ENCODE measurements around the gene OR56A3. TPM values are rescaled to one million over a fixed set of nuclear protein-coding genes. Genes with fewer than 3 reads are reported as not detected.

OR56A3 gene
- total and polyA plus RNA-seq, 4 experiments from 2014 or later, result not detected

- peak within 1 kb of the TSS in 1 of 7 donors; percentile 3 for H3K27ac Mint-ChIP-seq
- H3K4me3 Mint-ChIP-seq, result no peak within 1 kb of the TSS
- CTCF ChIA-PET (ENCODE audit: partially characterized antibody), result no interaction called here
- Histone ChIP-seq H3K9me3 (ENCODE audit: control insufficient read depth in 1 of 2, low read length in 2 of 2) (no peaks in the 10 kb centered on the region), H3K36me3 (ENCODE audit: insufficient read depth, low read length) (no peaks in the 10 kb centered on the region), H3K4me3 (ENCODE audit: low read length in 2 of 2) (no peak within 1 kb of the TSS), H3K4me1 (ENCODE audit: insufficient read depth, low read length) (no peaks in the 10 kb centered on the region), H3K27me3 (ENCODE audit: insufficient read depth, low read length) (no peaks in the 10 kb centered on the region), H3K27ac (ENCODE audit: low read depth, low read length) (no peak within 1 kb of the TSS)
- no peak for DNase-seq
- POLR2A ChIA-PET (ENCODE audit: partially characterized antibody), result no interaction called here
- intact Hi-C loops (cut with micrococcal nuclease), result no loop called here
- peaks cover 0 to 3% (median 1%) of the 10 kb centered on the region in 4 donors for H3K4me1 Mint-ChIP-seq
- no peaks in the 10 kb centered on the region for H3K36me3 Mint-ChIP-seq
- H3K27me3 Mint-ChIP-seq, result peaks cover 2 to 7% of the 10 kb centered on the region in 2 donors
- peaks cover 0 to 15% (median 11%) of the 10 kb centered on the region in 8 donors for H3K9me3 Mint-ChIP-seq
Measured at GRCh38 chr11:5968394-5968793, 26.3 kb downstream of the OR56A3 start, which contains the start of gene OR56A5. Gene OR56A5 (minus strand): TSS chr11:5968494. CDS start chr11:5968494, 0 bp downstream.

DNA sequence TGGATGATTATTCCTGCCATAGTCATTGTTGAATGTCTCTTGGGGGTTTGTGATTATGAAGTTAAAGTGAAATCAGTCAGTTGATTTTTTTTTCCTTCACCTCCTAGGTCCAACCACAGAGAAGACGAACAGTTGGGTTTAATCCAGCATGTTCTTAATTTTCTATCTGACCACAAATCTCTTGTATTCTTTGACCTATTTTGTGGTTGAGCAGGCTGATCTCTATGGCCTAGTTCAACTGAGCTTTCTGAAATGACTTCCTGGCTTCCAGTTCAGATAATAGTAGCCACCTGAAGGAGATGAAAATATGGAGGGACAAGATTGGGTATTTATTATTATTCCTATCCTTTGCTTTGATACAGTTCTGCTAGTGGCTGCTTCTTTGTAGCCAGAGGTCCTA, 31.5 kb downstream of the OR56A3 start:
- Histone ChIP-seq H3K4me3 (ENCODE audit: low read length in 2 of 2) (no peak overlapping the region), H3K27ac (ENCODE audit: low read depth, low read length) (no peak overlapping the region), H3K36me3 (ENCODE audit: insufficient read depth, low read length) (no peaks in the 10 kb centered on the region), H3K27me3 (ENCODE audit: insufficient read depth, low read length) (no peaks in the 10 kb centered on the region), H3K4me1 (ENCODE audit: insufficient read depth, low read length) (no peaks in the 10 kb centered on the region), H3K9me3 (ENCODE audit: control insufficient read depth in 1 of 2, low read length in 2 of 2) (no peaks in the 10 kb centered on the region)
- DNase-seq, result peak in 4 of 5 donors; percentile 0 to 33 (median 10)
- Mint-ChIP-seq H3K4me1 (peaks cover 0 to 7% (median 5%) of the 10 kb centered on the region in 4 donors), H3K27ac (peak overlapping the region in 2 of 7 donors; percentile 36 to 44), H3K9me3 (peaks cover 0 to 12% (median 2%) of the 10 kb centered on the region in 8 donors), H3K36me3 (no peaks in the 10 kb centered on the region), H3K27me3 (peaks cover 0 to 1% of the 10 kb centered on the region in 2 donors), H3K4me3 (peak overlapping the region in 5 of 8 donors; percentile 10 to 58 (median 18))
- intact Hi-C loops (cut with micrococcal nuclease), result no loop called here
- ChIA-PET CTCF (ENCODE audit: partially characterized antibody) (interaction anchor here (1.5 kb wide), 1 partner anchor 9 kb away, joined by 3 read pairs; no protein-coding TSS in a partner anchor), POLR2A (ENCODE audit: partially characterized antibody) (no interaction called here)

DNA sequence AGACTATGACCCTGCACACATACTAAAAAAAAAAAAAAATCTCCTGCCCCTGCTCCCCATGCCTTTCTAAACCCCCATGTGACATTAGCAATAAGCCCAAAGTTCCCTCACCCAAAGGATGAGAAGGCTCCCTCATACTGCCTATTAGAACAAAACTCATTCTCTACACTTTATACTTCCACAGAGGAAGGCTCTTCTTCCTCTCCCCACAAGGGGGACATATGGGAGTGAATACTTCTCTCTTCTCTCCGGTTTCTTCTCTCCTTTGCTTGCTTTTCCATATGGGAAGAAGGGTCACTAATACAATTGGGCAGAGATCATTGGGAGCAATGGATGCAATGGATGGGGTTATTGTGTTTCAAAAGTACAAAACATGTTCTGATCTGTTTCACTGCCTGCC, 41.4 kb downstream of the OR56A3 start:
- no peak overlapping the region for H3K4me3 ChIP-seq (ENCODE audit: low read length in 2 of 2)
- POLR2A ChIA-PET (ENCODE audit: partially characterized antibody), result no interaction called here
- H3K9me3 Mint-ChIP-seq, result peaks cover 0 to 25% (median 9%) of the 10 kb centered on the region in 8 donors
- H3K4me1 Mint-ChIP-seq, result no peaks in the 10 kb centered on the region
- no peaks in the 10 kb centered on the region for H3K4me1 ChIP-seq (ENCODE audit: insufficient read depth, low read length)
- no peak overlapping the region for H3K27ac ChIP-seq (ENCODE audit: low read depth, low read length)
- CTCF ChIA-PET (ENCODE audit: partially characterized antibody), result interaction anchor here (1.3 kb wide), 1 partner anchor 9 kb away, joined by 4 read pairs; no protein-coding TSS in a partner anchor
- no peaks in the 10 kb centered on the region for H3K27me3 ChIP-seq (ENCODE audit: insufficient read depth, low read length)
- H3K36me3 Mint-ChIP-seq, result no peaks in the 10 kb centered on the region
- H3K27me3 Mint-ChIP-seq, result peaks cover 6 to 12% of the 10 kb centered on the region in 2 donors
- no peaks in the 10 kb centered on the region for H3K36me3 ChIP-seq (ENCODE audit: insufficient read depth, low read length)
- no peak overlapping the region for H3K27ac Mint-ChIP-seq
- DNase-seq, result no peak
- no peak overlapping the region for H3K4me3 Mint-ChIP-seq
- H3K9me3 ChIP-seq (ENCODE audit: control insufficient read depth in 1 of 2, low read length in 2 of 2), result no peaks in the 10 kb centered on the region
- intact Hi-C loops (cut with micrococcal nuclease), result no loop called here

- Histone ChIP-seq H3K27ac (ENCODE audit: low read depth, low read length) (no peak within 1 kb of the TSS), H3K4me3 (ENCODE audit: low read length in 2 of 2) (no peak within 1 kb of the TSS), H3K36me3 (ENCODE audit: insufficient read depth, low read length) (no peaks in the 10 kb centered on the region), H3K4me1 (ENCODE audit: insufficient read depth, low read length) (no peaks in the 10 kb centered on the region), H3K27me3 (ENCODE audit: insufficient read depth, low read length) (no peaks in the 10 kb centered on the region), H3K9me3 (ENCODE audit: control insufficient read depth in 1 of 2, low read length in 2 of 2) (no peaks in the 10 kb centered on the region)
- ChIA-PET CTCF (ENCODE audit: partially characterized antibody) (no interaction called here), POLR2A (ENCODE audit: partially characterized antibody) (no interaction called here)
- Mint-ChIP-seq H3K4me3 (no peak within 1 kb of the TSS), H3K27ac (no peak within 1 kb of the TSS), H3K9me3 (peaks cover 0 to 8% (median 3%) of the 10 kb centered on the region in 8 donors), H3K36me3 (no peaks in the 10 kb centered on the region), H3K4me1 (no peaks in the 10 kb centered on the region), H3K27me3 (peaks cover 8 to 20% of the 10 kb centered on the region in 2 donors)
- no peak for DNase-seq
- intact Hi-C loops (cut with micrococcal nuclease), result no loop called here
Measured at GRCh38 chr11:5986885-5987284, 44.8 kb downstream of the OR56A3 start, which contains the start of gene OR52L1. Gene OR52L1 (minus strand): TSS chr11:5986985. CDS start chr11:5986930, 55 bp downstream.

DNA sequence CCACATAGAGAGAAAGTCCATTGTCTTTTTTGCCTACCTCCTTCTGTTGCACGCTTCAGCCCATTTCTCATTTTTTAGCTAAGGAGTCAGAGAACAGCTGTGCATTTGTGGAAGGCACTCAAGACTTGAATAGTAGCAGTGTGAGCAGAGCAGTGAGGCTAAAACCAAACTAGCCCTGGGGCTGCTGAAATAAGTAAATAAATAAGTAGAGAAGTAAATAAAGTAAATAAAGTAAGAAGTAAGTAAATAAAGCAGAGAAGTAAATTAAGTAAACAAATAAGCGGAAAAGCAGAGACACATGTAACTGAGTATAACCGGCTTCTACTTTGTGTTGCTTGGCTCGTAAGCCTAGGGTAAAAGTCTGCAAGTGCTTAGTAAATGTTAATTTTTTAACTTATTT, 47.2 kb downstream of the OR56A3 start:
- Mint-ChIP-seq H3K4me1 (no peaks in the 10 kb centered on the region), H3K36me3 (no peaks in the 10 kb centered on the region), H3K9me3 (peaks cover 0 to 5% (median 0%) of the 10 kb centered on the region in 8 donors), H3K4me3 (no peak overlapping the region), H3K27me3 (peaks cover 6 to 14% of the 10 kb centered on the region in 2 donors), H3K27ac (no peak overlapping the region)
- no peaks in the 10 kb centered on the region for H3K27me3 ChIP-seq (ENCODE audit: insufficient read depth, low read length)
- intact Hi-C loops (cut with micrococcal nuclease), result no loop called here
- CTCF ChIA-PET (ENCODE audit: partially characterized antibody), result no interaction called here
- no peaks in the 10 kb centered on the region for H3K4me1 ChIP-seq (ENCODE audit: insufficient read depth, low read length)
- H3K36me3 ChIP-seq (ENCODE audit: insufficient read depth, low read length), result no peaks in the 10 kb centered on the region
- POLR2A ChIA-PET (ENCODE audit: partially characterized antibody), result no interaction called here
- H3K27ac ChIP-seq (ENCODE audit: low read depth, low read length), result no peak overlapping the region
- DNase-seq, result no peak
- no peak overlapping the region for H3K4me3 ChIP-seq (ENCODE audit: low read length in 2 of 2)
- H3K9me3 ChIP-seq (ENCODE audit: control insufficient read depth in 1 of 2, low read length in 2 of 2), result no peaks in the 10 kb centered on the region

DNA sequence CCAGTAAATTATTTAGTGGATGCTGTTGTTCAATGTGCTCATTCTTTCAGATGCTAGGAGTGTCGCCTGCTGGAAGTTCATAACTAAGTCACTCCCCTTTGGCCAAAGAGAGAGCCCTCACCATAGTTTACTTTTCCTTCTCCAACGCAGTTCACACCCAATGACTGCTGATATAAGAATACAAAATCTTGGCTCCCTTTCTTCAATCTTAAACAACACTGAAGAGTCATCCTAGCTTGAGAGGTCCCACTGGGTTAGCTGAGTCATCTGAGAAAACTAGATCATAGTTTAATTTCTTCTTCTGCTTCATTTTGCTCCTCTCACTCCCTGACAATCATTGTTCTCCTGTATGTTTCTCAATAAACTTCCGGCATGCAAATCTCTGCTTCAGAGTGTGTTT, 50.1 kb downstream of the OR56A3 start:
- Histone ChIP-seq H3K27ac (ENCODE audit: low read depth, low read length) (no peak overlapping the region), H3K4me1 (ENCODE audit: insufficient read depth, low read length) (no peaks in the 10 kb centered on the region), H3K27me3 (ENCODE audit: insufficient read depth, low read length) (no peaks in the 10 kb centered on the region), H3K36me3 (ENCODE audit: insufficient read depth, low read length) (no peaks in the 10 kb centered on the region), H3K4me3 (ENCODE audit: low read length in 2 of 2) (no peak overlapping the region), H3K9me3 (ENCODE audit: control insufficient read depth in 1 of 2, low read length in 2 of 2) (no peaks in the 10 kb centered on the region)
- Mint-ChIP-seq H3K36me3 (no peaks in the 10 kb centered on the region), H3K4me1 (no peaks in the 10 kb centered on the region), H3K27ac (no peak overlapping the region), H3K27me3 (peaks cover 4 to 12% of the 10 kb centered on the region in 2 donors), H3K9me3 (peaks cover 0 to 3% (median 0%) of the 10 kb centered on the region in 8 donors), H3K4me3 (no peak overlapping the region)
- intact Hi-C loops (cut with micrococcal nuclease), result no loop called here
- POLR2A ChIA-PET (ENCODE audit: partially characterized antibody), result no interaction called here
- DNase-seq, result no peak
- CTCF ChIA-PET (ENCODE audit: partially characterized antibody), result interaction anchor here (1.0 kb wide), 3 partner anchors 9 to 362 kb away, joined by 3 to 4 read pairs (median 4); no protein-coding TSS in a partner anchor

- POLR2A ChIA-PET (ENCODE audit: partially characterized antibody), result no interaction called here
Measured at GRCh38 chr11:5992604-5993251, 50.7 kb downstream of the OR56A3 start.

More at GRCh38 chr11:5992604-5993251, 50.7 kb downstream of the OR56A3 start:
- no peaks in the 10 kb centered on the region for H3K4me1 ChIP-seq (ENCODE audit: insufficient read depth, low read length)
- no peak overlapping the region for H3K27ac ChIP-seq (ENCODE audit: low read depth, low read length)
- H3K4me3 ChIP-seq (ENCODE audit: low read length in 2 of 2), result no peak overlapping the region
- H3K36me3 ChIP-seq (ENCODE audit: insufficient read depth, low read length), result no peaks in the 10 kb centered on the region
- H3K9me3 ChIP-seq (ENCODE audit: control insufficient read depth in 1 of 2, low read length in 2 of 2), result no peaks in the 10 kb centered on the region
- H3K27ac Mint-ChIP-seq, result no peak overlapping the region
- CTCF ChIA-PET (ENCODE audit: partially characterized antibody), result interaction anchor here (1.0 kb wide), 3 partner anchors 10 to 361 kb away, joined by 3 to 4 read pairs (median 4); no protein-coding TSS in a partner anchor
- no peak for DNase-seq
- H3K27me3 ChIP-seq (ENCODE audit: insufficient read depth, low read length), result no peaks in the 10 kb centered on the region
- peaks cover 0 to under 1% (median 0%) of the 10 kb centered on the region in 8 donors for H3K9me3 Mint-ChIP-seq
- intact Hi-C loops (cut with micrococcal nuclease), result no loop called here
- no peak overlapping the region for H3K4me3 Mint-ChIP-seq
- no peaks in the 10 kb centered on the region for H3K36me3 Mint-ChIP-seq
- H3K27me3 Mint-ChIP-seq, result peaks cover 2 to 12% of the 10 kb centered on the region in 2 donors
- H3K4me1 Mint-ChIP-seq, result no peaks in the 10 kb centered on the region
